Neural progenitor cell (in vitro differentiated cells): Measurements from ENCODE around the gene EI24. TPM values are rescaled to one million over a fixed set of nuclear protein-coding genes. Genes with fewer than 3 reads are reported as not detected.

Experiments used
- DNase-seq: peaks from one replicate; pipeline ENCODE4 v3.0.0-alpha.2; 2016; ENCODE audit warnings: low spot score
- H2AFZ ChIP-seq: fragments of 200-600 bp; sonication (generic); replicated peaks from 2 replicates; pipeline ENCODE4 v1.6.1; 2016; ENCODE audit warnings: antibody characterized with exemption
- H3F3A ChIP-seq: fragments of 200-600 bp; sonication (generic); 2 replicates; pipeline ENCODE4 v1.6.1; 2016; ENCODE audit warnings: antibody characterized with exemption, low read depth
- H3K27ac ChIP-seq: fragments of 200-600 bp; sonication (generic); 2 replicates; pipeline ENCODE4 v1.5.1; 2016; ENCODE audit warnings: mild to moderate bottlenecking
- H3K27me3 ChIP-seq: fragments of 200-600 bp; sonication (generic); 2 replicates; pipeline ENCODE4 v1.6.1; 2016; ENCODE audit warnings: mild to moderate bottlenecking, moderate library complexity
- H3K36me3 ChIP-seq: fragments of 200-600 bp; sonication (generic); 2 replicates; pipeline ENCODE4 v1.5.1; 2016
- H3K4me1 ChIP-seq: fragments of 200-600 bp; sonication (generic); 2 replicates; pipeline ENCODE4 v1.6.1; 2016; ENCODE audit warnings: mixed run types
- H3K4me2 ChIP-seq: fragments of 200-600 bp; sonication (generic); 2 replicates; pipeline ENCODE4 v1.6.1; 2016
- H3K4me3 ChIP-seq: fragments of 200-600 bp; sonication (generic); 2 replicates; pipeline ENCODE4 v1.5.1; 2016
- H3K79me2 ChIP-seq: fragments of 200-600 bp; sonication (generic); 2 replicates; pipeline ENCODE4 v1.6.1; 2016; ENCODE audit warnings: low read depth
- H3K9ac ChIP-seq: fragments of 200-600 bp; sonication (generic); 2 replicates; pipeline ENCODE4 v1.6.1; 2016
- H3K9me3 ChIP-seq: fragments of 200-600 bp; sonication (generic); 2 replicates; pipeline ENCODE4 v1.5.1; 2016; ENCODE audit warnings: low read depth
- H4K20me1 ChIP-seq: fragments of 200-600 bp; sonication (generic); 2 replicates; pipeline ENCODE4 v1.6.1; 2016; ENCODE audit warnings: low read depth
- H3K27ac Mint-ChIP-seq: 3 replicates; pipeline ENCODE4 v1.8.0; 2021; ENCODE audit warnings: mixed read lengths
- H3K27me3 Mint-ChIP-seq: 2 replicates; pipeline ENCODE4 v1.8.0; 2022; ENCODE audit warnings: low read depth, mild to moderate bottlenecking, inconsistent platforms, moderate library complexity, mixed read lengths; ENCODE audit not compliant: insufficient read depth
- H3K36me3 Mint-ChIP-seq: 3 replicates; pipeline ENCODE4 v1.8.0; 2021; ENCODE audit warnings: mixed read lengths
- H3K4me1 Mint-ChIP-seq: 3 replicates; pipeline ENCODE4 v1.8.0; 2021; ENCODE audit warnings: mixed read lengths
- H3K4me3 Mint-ChIP-seq: 3 replicates; pipeline ENCODE4 v1.8.0; 2021; ENCODE audit warnings: mild to moderate bottlenecking, moderate library complexity, mixed read lengths
- H3K9me3 Mint-ChIP-seq: 3 replicates; pipeline ENCODE4 v1.8.0; 2020; ENCODE audit warnings: mixed read lengths
- EZH2 ChIP-seq: fragments of 200-600 bp; sonication (generic); IDR thresholded peaks from 2 replicates; pipeline ENCODE4 v1.6.1; 2017; ENCODE audit warnings: antibody characterized with exemption, mild to moderate bottlenecking, moderate library complexity
- EZH2phosphoT487 ChIP-seq: fragments of 200-600 bp; sonication (generic); IDR thresholded peaks from 2 replicates; pipeline ENCODE4 v1.6.1; 2017; ENCODE audit warnings: antibody characterized with exemption
- total RNA-seq: library from RNA; depleted of rRNA; stranded (reverse); fragments of >200 nt; gene quantifications from 2 replicates; pipeline ENCODE4 v1.2.3, GENCODE V29; 2015; ENCODE audit warnings: low replicate concordance
- TF ChIP-seq, protein P1 (sequence below): fragments of 200-600 bp; sonication (generic); IDR thresholded peaks from 2 replicates; pipeline ENCODE4 v1.5.1; 2017; ENCODE audit warnings: antibody characterized with exemption, mild to moderate bottlenecking

The EI24 gene
- total RNA-seq, 1 donor from 2014 or later: 99.8 TPM

DNA sequence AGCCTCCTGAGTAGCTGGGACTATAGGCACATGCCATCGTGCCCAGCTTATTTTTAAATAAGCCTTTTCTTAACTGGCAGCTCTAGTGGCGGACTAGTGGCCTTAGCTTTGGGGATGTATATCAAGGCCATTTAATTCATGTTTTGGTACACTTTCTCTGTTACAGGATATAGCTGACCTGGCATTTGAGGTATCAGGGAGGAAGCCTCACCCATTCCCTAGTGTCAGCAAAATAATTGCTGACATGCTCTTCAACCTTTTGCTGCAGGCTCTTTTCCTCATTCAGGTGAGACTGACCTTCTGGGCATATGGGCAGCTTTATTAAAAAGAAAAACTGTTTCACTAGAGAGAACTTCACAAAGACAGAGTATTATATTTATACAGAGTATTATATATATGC, 9.5 kb downstream of the EI24 start:
- H2AFZ ChIP-seq: no peak overlapping the region
- no peak overlapping the region for H3K27ac Mint-ChIP-seq
- TF ChIP-seq EZH2phosphoT487 (no peak), EZH2 (no peak)
- TF ChIP-seq, protein P1, sequence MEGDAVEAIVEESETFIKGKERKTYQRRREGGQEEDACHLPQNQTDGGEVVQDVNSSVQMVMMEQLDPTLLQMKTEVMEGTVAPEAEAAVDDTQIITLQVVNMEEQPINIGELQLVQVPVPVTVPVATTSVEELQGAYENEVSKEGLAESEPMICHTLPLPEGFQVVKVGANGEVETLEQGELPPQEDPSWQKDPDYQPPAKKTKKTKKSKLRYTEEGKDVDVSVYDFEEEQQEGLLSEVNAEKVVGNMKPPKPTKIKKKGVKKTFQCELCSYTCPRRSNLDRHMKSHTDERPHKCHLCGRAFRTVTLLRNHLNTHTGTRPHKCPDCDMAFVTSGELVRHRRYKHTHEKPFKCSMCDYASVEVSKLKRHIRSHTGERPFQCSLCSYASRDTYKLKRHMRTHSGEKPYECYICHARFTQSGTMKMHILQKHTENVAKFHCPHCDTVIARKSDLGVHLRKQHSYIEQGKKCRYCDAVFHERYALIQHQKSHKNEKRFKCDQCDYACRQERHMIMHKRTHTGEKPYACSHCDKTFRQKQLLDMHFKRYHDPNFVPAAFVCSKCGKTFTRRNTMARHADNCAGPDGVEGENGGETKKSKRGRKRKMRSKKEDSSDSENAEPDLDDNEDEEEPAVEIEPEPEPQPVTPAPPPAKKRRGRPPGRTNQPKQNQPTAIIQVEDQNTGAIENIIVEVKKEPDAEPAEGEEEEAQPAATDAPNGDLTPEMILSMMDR: no peak
- DNase-seq: no peak
- H3K27ac ChIP-seq: no peak overlapping the region
- H3K27me3 ChIP-seq: no peaks in the 10 kb centered on the region
- no peaks in the 10 kb centered on the region for H3K79me2 ChIP-seq
- H3K4me1 ChIP-seq: no peaks in the 10 kb centered on the region
- no peaks in the 10 kb centered on the region for H3K4me1 Mint-ChIP-seq
- no peak overlapping the region for H3K4me3 ChIP-seq
- no peak overlapping the region for H3K4me3 Mint-ChIP-seq
- no peaks in the 10 kb centered on the region for H3F3A ChIP-seq
- H3K36me3 Mint-ChIP-seq: peaks cover 34% of the 10 kb centered on the region
- no peaks in the 10 kb centered on the region for H3K9me3 Mint-ChIP-seq
- H3K36me3 ChIP-seq: peaks cover 9% of the 10 kb centered on the region
- no peaks in the 10 kb centered on the region for H3K27me3 Mint-ChIP-seq
- no peak overlapping the region for H3K4me2 ChIP-seq
- H3K9ac ChIP-seq: no peak overlapping the region
- H4K20me1 ChIP-seq: no peaks in the 10 kb centered on the region
- H3K9me3 ChIP-seq: no peaks in the 10 kb centered on the region

DNA sequence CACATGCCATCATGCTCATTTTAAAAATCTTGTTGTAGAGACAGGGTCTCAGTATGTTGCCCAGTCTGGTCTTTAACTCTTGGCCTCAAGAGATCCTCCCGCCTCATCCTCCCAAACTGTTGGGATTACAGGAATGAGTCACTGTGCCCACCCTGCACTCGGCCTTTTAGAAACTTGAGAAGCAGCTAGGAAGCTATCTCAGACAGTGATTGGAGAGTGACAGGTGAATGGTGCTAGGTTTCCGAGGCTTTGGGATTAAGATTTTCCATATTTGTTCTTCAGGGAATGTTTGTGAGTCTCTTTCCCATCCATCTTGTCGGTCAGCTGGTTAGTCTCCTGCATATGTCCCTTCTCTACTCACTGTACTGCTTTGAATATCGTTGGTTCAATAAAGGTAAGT, 10.5 kb downstream of the EI24 start:
- no peak overlapping the region for H3K27ac ChIP-seq
- H3K9me3 Mint-ChIP-seq: no peaks in the 10 kb centered on the region
- H3F3A ChIP-seq: no peaks in the 10 kb centered on the region
- H3K4me1 ChIP-seq: no peaks in the 10 kb centered on the region
- H3K4me1 Mint-ChIP-seq: no peaks in the 10 kb centered on the region
- no peaks in the 10 kb centered on the region for H3K79me2 ChIP-seq
- no peaks in the 10 kb centered on the region for H3K27me3 Mint-ChIP-seq
- no peaks in the 10 kb centered on the region for H3K9me3 ChIP-seq
- peaks cover 14% of the 10 kb centered on the region for H3K36me3 ChIP-seq
- no peak overlapping the region for H3K27ac Mint-ChIP-seq
- TF ChIP-seq EZH2 (no peak), EZH2phosphoT487 (no peak)
- TF ChIP-seq, protein P1: no peak
- H2AFZ ChIP-seq: no peak overlapping the region
- no peak for DNase-seq
- H4K20me1 ChIP-seq: no peaks in the 10 kb centered on the region
- H3K4me3 Mint-ChIP-seq: no peak overlapping the region
- no peak overlapping the region for H3K9ac ChIP-seq
- no peak overlapping the region for H3K4me3 ChIP-seq
- peaks cover 39% of the 10 kb centered on the region for H3K36me3 Mint-ChIP-seq
- H3K4me2 ChIP-seq: no peak overlapping the region
- H3K27me3 ChIP-seq: no peaks in the 10 kb centered on the region

DNA sequence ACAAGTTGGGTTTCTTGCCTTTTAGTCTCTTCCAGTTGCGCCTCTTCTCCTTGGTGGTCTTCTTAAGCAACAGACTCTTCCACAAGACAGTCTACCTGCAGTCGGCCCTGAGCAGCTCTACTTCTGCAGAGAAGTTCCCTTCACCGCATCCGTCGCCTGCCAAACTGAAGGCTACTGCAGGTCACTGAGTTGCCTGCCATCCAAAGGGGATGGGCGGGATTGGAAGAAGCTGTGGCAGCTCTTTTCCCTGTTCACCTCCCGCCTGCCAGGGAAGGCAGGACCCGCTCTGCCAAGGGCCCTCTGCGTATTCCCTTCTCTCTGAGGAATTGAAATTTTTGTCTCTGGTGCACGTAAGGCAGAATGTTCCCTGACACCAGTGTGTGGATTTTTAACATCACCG, 14.2 kb downstream of the EI24 start:
- Mint-ChIP-seq H3K9me3 (no peaks in the 10 kb centered on the region), H3K27ac (no peak overlapping the region), H3K36me3 (peaks cover 26% of the 10 kb centered on the region), H3K4me1 (peaks cover 6% of the 10 kb centered on the region), H3K4me3 (no peak overlapping the region), H3K27me3 (no peaks in the 10 kb centered on the region)
- TF ChIP-seq EZH2phosphoT487 (no peak), EZH2 (no peak)
- TF ChIP-seq, protein P1: no peak
- H3K4me2 ChIP-seq: no peak overlapping the region
- H3K36me3 ChIP-seq: peaks cover 10% of the 10 kb centered on the region
- no peak overlapping the region for H3K27ac ChIP-seq
- no peak for DNase-seq
- H3K79me2 ChIP-seq: no peaks in the 10 kb centered on the region
- peaks cover 5% of the 10 kb centered on the region for H3F3A ChIP-seq
- peaks cover 3% of the 10 kb centered on the region for H3K4me1 ChIP-seq
- H4K20me1 ChIP-seq: no peaks in the 10 kb centered on the region
- no peak overlapping the region for H3K9ac ChIP-seq
- H2AFZ ChIP-seq: no peak overlapping the region
- no peaks in the 10 kb centered on the region for H3K27me3 ChIP-seq
- no peaks in the 10 kb centered on the region for H3K9me3 ChIP-seq
- H3K4me3 ChIP-seq: no peak overlapping the region

DNA sequence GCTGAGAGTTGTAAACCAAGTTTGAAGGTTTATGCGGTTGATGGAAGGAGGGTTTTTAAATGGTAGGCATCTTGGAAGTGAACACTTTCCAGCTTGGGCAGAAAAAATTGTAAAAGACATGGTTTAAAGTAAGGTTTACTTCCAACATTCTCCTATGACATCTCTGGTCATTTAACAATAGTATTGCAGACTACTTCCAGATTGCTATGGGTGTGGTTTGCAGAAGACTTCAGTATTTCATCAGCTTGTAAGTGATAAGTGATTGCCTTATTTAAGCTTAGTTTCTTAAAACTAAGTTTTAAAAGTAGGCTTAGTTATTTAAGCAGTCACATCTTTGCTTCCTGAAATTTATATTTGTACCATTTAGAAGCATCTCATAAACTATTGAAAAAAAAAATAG, 16.2 kb downstream of the EI24 start:
- Histone ChIP-seq H3K79me2 (no peaks in the 10 kb centered on the region), H3F3A (peaks cover 5% of the 10 kb centered on the region), H4K20me1 (no peaks in the 10 kb centered on the region), H3K9me3 (no peaks in the 10 kb centered on the region), H3K4me1 (peaks cover 7% of the 10 kb centered on the region), H3K27ac (no peak overlapping the region), H2AFZ (no peak overlapping the region), H3K27me3 (no peaks in the 10 kb centered on the region), H3K9ac (no peak overlapping the region), H3K4me2 (no peak overlapping the region), H3K36me3 (peaks cover 6% of the 10 kb centered on the region), H3K4me3 (no peak overlapping the region)
- DNase-seq: no peak
- no peaks in the 10 kb centered on the region for H3K9me3 Mint-ChIP-seq
- TF ChIP-seq EZH2phosphoT487: no peak
- no peak for TF ChIP-seq EZH2
- TF ChIP-seq, protein P1: no peak
- peaks cover 7% of the 10 kb centered on the region for H3K4me1 Mint-ChIP-seq
- H3K4me3 Mint-ChIP-seq: no peak overlapping the region
- H3K27ac Mint-ChIP-seq: no peak overlapping the region
- H3K36me3 Mint-ChIP-seq: peaks cover 21% of the 10 kb centered on the region
- no peaks in the 10 kb centered on the region for H3K27me3 Mint-ChIP-seq
